Activated CD4-positive, alpha-beta T cell treated with anti-CD3 and anti-CD28 coated beads for 24 hours (primary cell): Measurements from ENCODE around the gene PKLR.
"Not testable (repeated sequence)": the region's sequence is repeated elsewhere in the genome, so short reads cannot be mapped to it uniquely, and the experiment has no call there.

ENCODE experiments used
- DNase-seq, 2 donors: peaks; one replicate each; pipeline ENCODE4 v3.0.0-alpha.2; 2020; ENCODE audit warnings: low read depth in 2 of 2

Gene PKLR

GRCh38 chr1:155301342-155301841 lies at the start of gene PKLR:
PKLR (minus strand) TSS chr1:155301438; CDS start chr1:155301395, 43 bp downstream.
- DNase-seq, result no peak

GRCh38 chr1:155342842-155343241 lies 41.6 kb upstream of the PKLR start:
- DNase-seq, result no peak

GRCh38 chr1:155339515-155340097 lies 38.4 kb upstream of the PKLR start:
- DNase-seq, result no peak

GRCh38 chr1:155334962-155335361 lies 33.7 kb upstream of the PKLR start:
- DNase-seq, result no peak

- no peak for DNase-seq
Measured at GRCh38 chr1:155329980-155330598, 28.9 kb upstream of the PKLR start.

GRCh38 chr1:155328856-155329255 lies 27.6 kb upstream of the PKLR start:
- DNase-seq, result not testable (repeated sequence)

GRCh38 chr1:155327981-155328380 lies 26.7 kb upstream of the PKLR start:
- no peak for DNase-seq

- no peak for DNase-seq
Measured at GRCh38 chr1:155326631-155327037, 25.4 kb upstream of the PKLR start.

DNA sequence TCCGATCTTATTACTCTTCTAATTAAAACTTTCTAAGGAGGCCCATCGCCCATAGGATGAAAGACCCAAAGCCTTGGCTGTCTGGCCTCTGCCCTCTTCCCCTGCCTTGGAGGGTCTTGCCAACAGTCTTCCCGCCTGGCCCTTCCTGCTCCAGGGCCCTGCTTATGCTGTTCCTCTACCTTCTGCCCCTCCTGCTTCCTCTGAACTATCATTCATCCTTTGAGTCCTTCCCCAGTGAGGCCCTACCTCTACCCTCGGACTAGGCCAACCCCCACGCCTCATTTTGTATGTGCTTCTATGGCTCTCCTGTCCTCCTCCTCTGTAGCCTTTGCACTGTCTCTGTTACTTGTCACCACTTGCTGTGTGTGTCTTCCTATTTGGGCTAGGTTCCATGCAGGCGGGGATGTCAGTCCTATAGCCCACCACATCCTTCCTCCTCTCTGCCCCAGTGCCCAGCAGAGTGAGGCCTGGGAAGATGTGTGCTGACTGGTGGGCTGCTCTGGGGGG lies 24.8 kb upstream of the PKLR start:
- DNase-seq, result no peak

DNA sequence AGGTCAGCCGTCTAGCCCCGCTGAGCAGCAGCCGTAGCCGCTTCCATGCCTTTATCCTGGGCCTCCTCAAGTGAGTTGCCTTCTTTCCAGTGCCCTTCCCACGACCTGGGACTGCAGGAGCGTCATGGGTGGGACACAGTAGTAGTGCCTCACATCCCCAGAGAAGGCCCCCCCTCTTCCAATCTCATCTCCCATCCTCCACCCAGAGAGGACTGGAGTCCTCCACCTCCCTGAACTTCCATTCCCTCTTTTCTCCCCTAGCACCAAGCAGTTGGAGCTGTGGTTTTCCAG lies 24.3 kb upstream of the PKLR start:
- DNase-seq, result no peak

DNA sequence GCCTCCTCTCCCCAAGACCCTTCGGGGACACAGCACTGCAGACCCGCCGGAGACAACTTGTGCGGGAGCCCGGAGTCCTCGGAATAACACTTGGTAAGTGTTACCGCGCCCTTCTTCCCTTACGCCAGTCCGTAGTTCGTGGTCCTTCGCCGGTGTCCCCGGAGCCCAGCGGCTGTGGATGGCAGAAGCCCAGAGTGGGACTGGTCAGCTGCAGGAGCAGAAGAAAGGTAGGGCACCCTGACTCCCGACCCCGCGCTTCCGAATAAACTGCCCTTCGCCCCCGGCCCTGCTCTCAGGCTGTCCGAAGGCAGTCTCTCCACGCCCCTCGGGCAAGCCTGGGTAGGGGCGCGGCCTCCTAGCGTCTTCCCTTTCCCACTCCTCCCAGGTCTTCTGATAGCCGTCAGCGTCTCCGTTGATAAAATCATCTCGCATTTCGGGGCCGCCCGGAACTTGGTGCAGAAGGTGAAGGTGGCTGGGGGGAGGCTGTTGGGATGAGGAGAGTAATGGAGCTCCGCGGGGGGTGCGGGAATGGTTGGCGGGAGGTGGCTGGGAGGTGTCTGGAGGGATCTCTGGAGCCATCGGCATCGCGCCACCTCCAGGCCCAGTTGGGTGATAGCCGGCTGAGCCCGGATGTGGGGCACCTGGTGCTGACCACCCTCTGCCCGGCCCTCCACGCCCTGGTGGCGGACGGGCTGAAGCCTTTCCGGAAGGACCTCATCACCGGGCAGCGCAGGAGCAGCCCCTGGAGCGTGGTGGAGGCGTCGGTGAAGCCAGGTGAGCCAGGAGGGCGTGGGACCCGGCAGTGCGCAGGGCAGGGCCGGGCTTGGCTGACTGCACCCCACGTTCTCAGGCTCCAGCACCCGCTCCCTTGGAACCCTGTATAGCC lies 23.7 kb upstream of the PKLR start:
- no peak for DNase-seq

DNA sequence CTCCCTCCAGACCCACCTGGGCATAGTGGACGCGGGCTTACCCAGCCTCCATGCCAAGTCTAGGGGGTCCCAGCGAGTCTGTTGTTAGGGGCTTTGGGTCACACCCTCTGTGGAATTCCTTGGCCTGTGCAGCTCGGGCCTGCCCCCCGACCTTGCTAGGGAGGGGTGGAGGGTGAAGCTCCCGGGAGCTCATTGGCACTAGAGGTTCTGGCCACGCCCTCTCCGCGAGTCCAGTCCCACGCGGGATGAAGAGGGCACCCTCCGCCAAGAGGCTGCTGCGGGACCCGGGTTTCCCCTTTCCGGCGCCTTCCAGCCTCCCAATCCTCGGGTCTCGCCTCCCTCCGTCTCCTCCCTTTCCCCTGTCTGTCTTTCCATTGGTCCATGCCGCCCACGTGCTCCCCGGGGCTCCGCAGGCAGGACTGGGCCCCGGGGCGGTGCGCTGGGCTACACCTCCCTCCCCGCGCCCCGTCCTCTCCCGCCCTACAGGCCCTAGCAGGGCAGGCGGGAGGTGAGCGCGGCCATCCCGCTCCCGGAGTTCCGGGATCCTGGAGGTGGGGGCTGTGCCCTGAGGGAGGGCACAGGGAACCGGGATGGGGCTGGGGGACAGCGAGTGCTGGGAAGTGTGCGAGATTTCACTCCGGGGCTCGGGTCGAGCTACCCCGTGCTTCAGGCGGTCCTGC lies 22.9 kb upstream of the PKLR start:
- DNase-seq, result peak; percentile 82 to 95

DNA sequence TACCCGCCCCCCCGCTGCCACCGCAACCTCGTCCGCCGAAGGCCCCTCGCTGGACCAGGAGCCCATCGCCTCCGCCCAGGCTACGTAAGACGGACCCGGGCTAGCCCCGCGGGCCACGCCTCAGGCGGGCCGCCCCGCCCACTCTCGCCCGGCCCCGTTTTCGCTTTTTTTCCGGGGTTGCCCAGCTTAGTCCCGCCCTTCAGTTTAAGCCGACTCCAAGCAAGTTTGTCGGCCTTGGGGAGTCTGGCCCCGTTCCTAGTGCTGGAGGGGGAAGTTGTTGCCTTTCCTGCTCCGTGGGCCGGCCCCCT lies 22.4 kb upstream of the PKLR start:
- DNase-seq, result peak; percentile 62 to 77

DNA sequence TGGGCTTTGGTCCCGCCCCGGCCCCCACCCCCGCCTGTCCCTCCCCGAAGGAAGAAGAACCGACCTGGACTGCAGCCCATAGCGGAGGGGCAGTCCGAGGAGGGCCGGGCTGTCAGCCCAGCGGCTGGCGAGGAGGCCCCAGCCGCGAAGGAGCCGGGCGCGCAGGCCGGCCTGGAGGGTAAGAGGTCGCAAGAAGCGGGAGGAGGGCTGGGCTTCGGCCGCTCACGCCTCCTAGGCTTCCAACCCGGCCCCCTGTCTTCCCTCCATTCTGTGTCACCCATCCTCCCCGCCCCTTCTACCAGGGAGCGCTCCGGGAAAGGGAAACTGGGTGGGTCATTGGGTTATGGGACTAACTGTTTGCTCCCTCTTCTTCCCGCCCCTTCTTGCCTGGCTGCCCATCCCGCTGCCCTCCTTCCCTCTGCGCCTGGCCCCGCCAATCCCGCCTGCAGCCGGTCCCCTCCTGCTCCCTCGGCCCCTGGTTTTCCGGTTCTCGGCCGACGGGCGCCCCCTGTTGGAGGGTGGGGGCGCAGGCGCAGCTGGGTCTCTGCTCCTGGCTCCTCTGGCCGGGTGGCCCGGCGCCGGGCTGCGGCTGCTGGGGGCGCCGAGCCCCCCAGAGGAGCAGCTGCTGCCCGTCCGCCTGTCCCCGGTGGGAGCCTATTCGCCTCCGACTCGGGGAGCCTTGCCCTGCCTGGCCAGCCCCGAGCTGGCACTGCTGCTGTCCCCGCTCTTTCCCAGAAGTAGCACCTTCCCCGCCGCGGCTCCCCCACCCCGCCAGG lies 21.9 kb upstream of the PKLR start:
- peak; percentile 85 to 88 for DNase-seq

DNA sequence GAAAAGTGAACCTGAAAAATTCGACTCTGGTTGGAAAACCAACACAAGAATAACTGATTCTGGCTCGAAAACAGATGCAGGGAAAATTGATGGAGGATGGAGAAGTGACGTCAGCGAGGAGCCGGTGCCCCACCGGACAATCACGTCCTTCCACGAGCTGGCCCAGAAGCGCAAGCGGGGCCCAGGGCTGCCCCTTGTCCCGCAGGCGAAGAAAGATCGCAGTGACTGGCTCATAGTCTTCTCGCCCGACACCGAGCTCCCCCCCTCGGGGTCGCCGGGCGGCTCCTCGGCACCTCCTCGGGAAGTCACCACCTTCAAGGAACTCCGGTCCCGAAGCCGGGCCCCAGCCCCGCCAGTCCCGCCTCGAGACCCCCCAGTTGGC lies 21.3 kb upstream of the PKLR start:
- no peak for DNase-seq

- no peak for DNase-seq
Measured at GRCh38 chr1:155321639-155322503, 20.6 kb upstream of the PKLR start.

DNA sequence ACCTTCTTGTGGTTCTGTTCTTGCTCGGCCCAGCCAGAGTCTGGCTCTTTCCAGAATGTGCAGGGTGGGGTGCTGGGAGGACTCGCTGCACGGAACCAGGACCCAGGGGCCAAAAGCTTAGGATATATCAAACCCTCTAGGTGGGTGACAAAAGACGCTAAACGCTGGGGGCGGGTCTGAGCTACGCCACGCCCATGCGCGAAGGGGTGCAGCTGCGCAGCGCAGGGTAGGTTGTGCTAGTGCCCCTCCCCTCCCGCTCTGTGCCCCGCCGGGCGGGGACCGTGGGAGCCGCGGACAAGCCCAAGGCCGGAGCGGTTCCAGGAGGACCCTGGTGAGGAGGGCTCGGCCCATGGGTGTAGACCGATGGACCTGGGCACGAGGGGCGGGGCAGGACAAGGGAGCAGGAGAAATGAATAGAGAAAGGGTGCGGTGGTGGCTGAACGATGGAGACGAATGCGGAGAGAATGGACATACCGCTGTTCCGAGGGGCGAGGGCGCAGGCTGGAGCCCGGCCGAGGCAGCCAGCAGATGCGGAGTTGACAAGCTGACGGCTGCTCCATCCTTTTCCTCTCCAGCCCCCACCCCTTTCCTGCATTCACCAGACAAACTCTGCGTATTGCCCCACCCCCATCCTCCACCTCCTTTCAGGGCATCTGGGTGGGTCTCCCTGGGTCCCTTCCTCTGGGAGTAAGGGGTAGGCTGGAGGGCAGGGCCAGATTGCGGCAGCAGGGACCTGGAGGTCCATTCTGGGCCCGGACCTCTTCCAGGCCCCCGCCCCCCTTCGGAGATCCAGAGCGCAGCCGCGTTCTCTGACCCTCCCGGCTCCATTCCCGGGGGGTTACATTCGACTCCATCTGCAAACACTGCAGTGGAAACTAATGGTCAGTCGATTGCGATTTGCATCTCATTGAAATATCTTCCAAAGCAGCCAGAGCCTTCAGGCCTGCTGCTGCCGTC lies 19.7 kb upstream of the PKLR start, which contains the start of gene RUSC1:
Gene RUSC1, plus strand, starts transcription at position 234 of the 957 bp plus-strand sequence. CDS start 880 bp downstream, outside the sequence.
- DNase-seq, result peak; percentile 62

- DNase-seq, result no peak
Measured at GRCh38 chr1:155320252-155320651, 19.0 kb upstream of the PKLR start.

GRCh38 chr1:155319536-155319935 lies 18.3 kb upstream of the PKLR start:
- DNase-seq, result no peak
